HepG2 (cell line): Measurements from ENCODE around the gene TRPV4. TPM values are rescaled to one million over a fixed set of nuclear protein-coding genes. Genes with fewer than 3 reads are reported as not detected.
A peak's percentile ranks its signal among the peaks of the same experiment; 100 is the strongest.

ENCODE experiments used
- ATAD3A ChIP-seq: sonication (generic); formaldehyde crosslinking; IDR thresholded peaks from 2 replicates; pipeline ENCODE4 v1.4.0; 2020; ENCODE audit warnings: missing genetic modification reagents
- CREB1 ChIP-seq, 2 experiments: fragments of 450-650 bp in 1 of 2; IDR thresholded peaks; 2 replicates each; pipeline ENCODE4 v1.6.1; 2016 to 2017; ENCODE audit warnings: control low read depth in 1 of 2, mild to moderate bottlenecking in 1 of 2, missing compliant biosample characterization in 1 of 2, missing genetic modification characterization in 1 of 2
- HMGXB3 ChIP-seq: sonication (generic); formaldehyde crosslinking; IDR thresholded peaks from 2 replicates; pipeline ENCODE4 v1.4.0; 2020; ENCODE audit warnings: missing genetic modification reagents, borderline replicate concordance
- HNF4A ChIP-seq: sonication (generic); formaldehyde crosslinking; IDR thresholded peaks from 2 replicates; pipeline ENCODE4 v1.4.0; 2020; ENCODE audit warnings: missing genetic modification reagents
- MEF2D ChIP-seq: sonication (generic); formaldehyde crosslinking; IDR thresholded peaks from 2 replicates; pipeline ENCODE4 v1.5.1; 2020; ENCODE audit warnings: mild to moderate bottlenecking, missing genetic modification reagents
- MNT ChIP-seq: fragments of 450-650 bp; IDR thresholded peaks from 2 replicates; pipeline ENCODE4 v1.6.1; 2016
- PAX8 ChIP-seq: sonication (generic); formaldehyde crosslinking; IDR thresholded peaks from 2 replicates; pipeline ENCODE4 v1.8.0; 2022; ENCODE audit warnings: mild to moderate bottlenecking, missing genetic modification reagents, borderline replicate concordance
- RARG ChIP-seq: sonication (generic); formaldehyde crosslinking; IDR thresholded peaks from 2 replicates; pipeline ENCODE4 v1.4.0; 2020; ENCODE audit warnings: low read depth, mild to moderate bottlenecking, missing genetic modification reagents
- REXO4 ChIP-seq: sonication (generic); formaldehyde crosslinking; IDR thresholded peaks from 2 replicates; pipeline ENCODE4 v1.8.0; 2022; ENCODE audit warnings: missing genetic modification reagents, mild to moderate bottlenecking, borderline replicate concordance
- SP4 ChIP-seq: sonication (generic); formaldehyde crosslinking; IDR thresholded peaks from 2 replicates; pipeline ENCODE4 v1.8.1; 2023; ENCODE audit warnings: mild to moderate bottlenecking, missing genetic modification reagents
- SYNCRIP ChIP-seq: fragments of 200-400 bp; formaldehyde crosslinking; IDR thresholded peaks from 2 replicates; pipeline ENCODE4 v1.6.1; 2018; ENCODE audit warnings: mild to moderate bottlenecking, low read depth, low read length; ENCODE audit not compliant: insufficient read depth
- THYN1 ChIP-seq: sonication (generic); formaldehyde crosslinking; IDR thresholded peaks from 2 replicates; pipeline ENCODE4 v1.8.1; 2023; ENCODE audit warnings: low read depth, mild to moderate bottlenecking, moderate library complexity, missing genetic modification reagents, borderline replicate concordance
- TRAFD1 ChIP-seq: sonication (generic); formaldehyde crosslinking; IDR thresholded peaks from 2 replicates; pipeline ENCODE4 v1.5.1; 2020; ENCODE audit warnings: missing genetic modification reagents, mild to moderate bottlenecking, borderline replicate concordance
- TSC22D2 ChIP-seq: sonication (generic); formaldehyde crosslinking; IDR thresholded peaks from 2 replicates; pipeline ENCODE4 v1.5.1; 2020; ENCODE audit warnings: missing genetic modification reagents, mild to moderate bottlenecking, borderline replicate concordance
- U2AF2 ChIP-seq: fragments of 200-400 bp; formaldehyde crosslinking; IDR thresholded peaks from 2 replicates; pipeline ENCODE4 v1.6.1; 2017; ENCODE audit warnings: low read depth, mild to moderate bottlenecking, low read length
- ZFYVE20 ChIP-seq: sonication (generic); formaldehyde crosslinking; IDR thresholded peaks from 2 replicates; pipeline ENCODE4 v1.8.0; 2023; ENCODE audit warnings: low read depth, mild to moderate bottlenecking, moderate library complexity, missing genetic modification reagents, borderline replicate concordance
- ZNF225 ChIP-seq: sonication (generic); formaldehyde crosslinking; IDR thresholded peaks from 2 replicates; pipeline ENCODE4 v1.4.0; 2020; ENCODE audit warnings: mild to moderate bottlenecking, missing genetic modification reagents
- ZNF251 ChIP-seq: sonication (generic); formaldehyde crosslinking; IDR thresholded peaks from 2 replicates; pipeline ENCODE4 v1.9.0; 2021; ENCODE audit warnings: mild to moderate bottlenecking, missing genetic modification reagents
- ZNF3 ChIP-seq: IDR thresholded peaks from 2 replicates; pipeline ENCODE4 v1.7.0; 2017; ENCODE audit warnings: inconsistent platforms
- ZNF543 ChIP-seq: sonication (generic); formaldehyde crosslinking; IDR thresholded peaks from 2 replicates; pipeline ENCODE4 v1.4.0; 2020; ENCODE audit warnings: mild to moderate bottlenecking, missing genetic modification reagents
- ZNF572 ChIP-seq: sonication (generic); formaldehyde crosslinking; IDR thresholded peaks from 2 replicates; pipeline ENCODE4 v1.5.1; 2020; ENCODE audit warnings: mild to moderate bottlenecking, missing genetic modification reagents
- ZNF597 ChIP-seq: sonication (generic); formaldehyde crosslinking; IDR thresholded peaks from 2 replicates; pipeline ENCODE4 v1.5.0; 2020; ENCODE audit warnings: missing genetic modification reagents
- ZNF703 ChIP-seq: sonication (generic); formaldehyde crosslinking; IDR thresholded peaks from 2 replicates; pipeline ENCODE4 v1.5.1; 2020; ENCODE audit warnings: missing genetic modification reagents, mild to moderate bottlenecking, moderate library complexity, borderline replicate concordance
- polyA plus RNA-seq, 8 experiments: library from polyadenylated mRNA; depleted of rRNA in 3 of 8; stranded (reverse) in 7 of 8; unstranded in 1 of 8; fragments of >200 nt; fragmentation: Illumina TruSeq in 4 of 8; extraction: Trizol in 4 of 8; gene quantifications; 2 replicates each; pipeline versions ENCODE4 v1.2.1 to v1.2.3, GENCODE V29; 2011 to 2016; ENCODE audit warnings: low read depth in 4 of 8, missing spikeins in 1 of 8, mixed read lengths in 1 of 8; ENCODE audit not compliant: insufficient read depth in 1 of 8
- total RNA-seq, 5 experiments: library from RNA; depleted of rRNA; stranded (reverse); fragments of >200 nt; fragmentation: Illumina TruSeq; extraction: Trizol; gene quantifications; 2 replicates each; pipeline ENCODE4 v1.2.3, GENCODE V29; 2016; ENCODE audit warnings: low read depth in 1 of 5

Gene TRPV4
- total and polyA plus RNA-seq, 2 of the 13 experiments (the other 11 are each of a cell fraction or from before 2014, with no cell fraction given): 0.66 to 4.7 TPM

DNA sequence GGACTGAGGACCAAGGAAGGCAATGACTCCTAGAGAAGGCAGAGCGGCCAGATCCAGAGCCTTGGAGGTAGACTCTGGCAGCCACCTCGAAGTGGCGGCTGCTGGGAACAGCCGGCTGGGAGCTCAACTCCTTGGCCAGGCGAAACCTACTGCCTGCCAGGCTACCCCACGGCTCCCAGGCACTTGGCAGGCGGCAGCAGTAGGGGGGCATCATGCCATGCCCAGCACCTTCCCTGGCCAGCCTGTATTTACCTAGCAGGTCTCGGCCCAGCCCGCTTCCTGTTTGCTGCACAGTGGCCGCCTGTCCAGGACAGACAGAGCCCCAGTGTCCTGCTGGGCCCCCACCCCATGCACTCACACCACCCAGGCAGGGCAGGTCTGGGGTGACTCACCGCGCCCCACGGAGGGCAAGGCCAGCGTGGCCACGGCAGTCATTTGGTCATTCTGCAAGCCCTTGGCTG, 10.2 kb downstream of the TRPV4 start (continued):
- no peak for TF ChIP-seq PAX8 (CRISPR knock-in tag)
- no peak for TF ChIP-seq TRAFD1 (CRISPR knock-in tag)
- no peak for TF ChIP-seq HMGXB3 (CRISPR knock-in tag)
- no peak for TF ChIP-seq ZNF543 (CRISPR knock-in tag)
- TF ChIP-seq CREB1 (IDR thresholded peaks at IDR 0.05): no peak
- TF ChIP-seq CREB1 (CRISPR knock-in tag; IDR thresholded peaks at IDR 0.05): no peak
- no peak for TF ChIP-seq ZFYVE20 (CRISPR knock-in tag)
- TF ChIP-seq U2AF2: no peak
- TF ChIP-seq MEF2D (CRISPR knock-in tag): no peak
- TF ChIP-seq THYN1 (CRISPR knock-in tag): no peak
- no peak for TF ChIP-seq TSC22D2 (CRISPR knock-in tag)
- no peak for TF ChIP-seq RARG (CRISPR knock-in tag)
- no peak for TF ChIP-seq MNT
- no peak for TF ChIP-seq ZNF251 (CRISPR knock-in tag)
- peak; percentile 31; the same call in 1 of the 2 replicates for TF ChIP-seq ZNF3
- TF ChIP-seq REXO4 (CRISPR knock-in tag): no peak
- TF ChIP-seq SYNCRIP: no peak
- TF ChIP-seq SP4: peak; percentile 35; the same call in 1 of the 2 replicates
- TF ChIP-seq ZNF597: no peak
- TF ChIP-seq ZNF703 (CRISPR knock-in tag): no peak
- TF ChIP-seq HNF4A (CRISPR knock-in tag): no peak; the same call in none of the 2 replicates
- no peak for TF ChIP-seq ZNF225 (CRISPR knock-in tag)
- no peak for TF ChIP-seq ZNF572 (CRISPR knock-in tag)
- no peak for TF ChIP-seq ATAD3A (CRISPR knock-in tag)
